HepG2 (cell line): Measurements from ENCODE around the gene CDKN1A. TPM values are rescaled to one million over a fixed set of nuclear protein-coding genes. Genes with fewer than 3 reads are reported as not detected.
A peak's percentile ranks its signal among the peaks of the same experiment; 100 is the strongest.

Source experiments
- ATAC-seq: fragments of 200-7000 bp; cut with Tn5 transposase; 3 replicates; pipeline ENCODE4 v1.9.1; 2020; ENCODE audit warnings: mild to moderate bottlenecking, moderate library complexity
- BruUV-seq: library from RNA; stranded (reverse); fragments of 400-500 nt; replicated peaks from 2 replicates; lab custom pipeline; 2021; lab: Mats Ljungman, UMichigan
- CTCF ChIA-PET: fragments of 300-600 bp; formaldehyde crosslinking; extraction: SDS; loops from one replicate; lab custom pipeline; 2021; ENCODE audit warnings: low total read pairs, inconsistent platforms, low intra/inter-chr PET ratio; lab: Yijun Ruan, JAX
- POLR2A ChIA-PET: fragments of 350-600 bp; sonication (Branson Sonifier 250); formaldehyde crosslinking; loops from one replicate; lab custom pipeline; 2020; ENCODE audit warnings: antibody characterized with exemption, inconsistent platforms; lab: Yijun Ruan, JAX
- DNase-seq: peaks from one replicate; pipeline ENCODE4 v3.0.0-alpha.2; 2015; ENCODE audit warnings: low spot score
- FAIRE-seq: peaks from 3 replicates; lab custom pipeline; 2011; peaks lifted over from hg19 to GRCh38; lab: Jason Lieb, UNC
- H2AFZ ChIP-seq: one replicate; pipeline ENCODE4 v1.6.1; 2011; ENCODE audit warnings: low read length, inconsistent platforms
- H3K27ac ChIP-seq: fragments of 300-600 bp; 3 replicates; pipeline ENCODE4 v1.8.0; 2011; ENCODE audit warnings: mixed run types, mild to moderate bottlenecking, mixed read lengths, low read length, inconsistent platforms; ENCODE audit not compliant: insufficient read depth; ENCODE audit errors: extremely low read length
- H3K27me3 ChIP-seq, 2 experiments: fragments of 200-600 bp in 1 of 2; 2 replicates in 1 of 2; 3 replicates in 1 of 2; pipeline versions ENCODE4 v1.6.0 to v1.8.0; 2011; ENCODE audit warnings: low read length in 2 of 2, mild to moderate bottlenecking in 2 of 2, moderate library complexity in 2 of 2, inconsistent platforms in 1 of 2; ENCODE audit not compliant: insufficient read depth in 2 of 2, control insufficient read depth in 1 of 2
- H3K36me3 ChIP-seq, 2 experiments: fragments of 200-600 bp in 1 of 2; replicated peaks in 1 of 2; 2 replicates in 1 of 2; 3 replicates in 1 of 2; pipeline versions ENCODE4 v1.5.1 to v1.8.0; 2011; ENCODE audit warnings: low read length in 2 of 2, inconsistent platforms in 1 of 2; ENCODE audit not compliant: insufficient read depth in 2 of 2, control insufficient read depth in 1 of 2
- H3K4me1 ChIP-seq: 2 replicates; pipeline ENCODE4 v1.5.1; 2012; ENCODE audit warnings: low read length, inconsistent platforms; ENCODE audit not compliant: insufficient read depth
- H3K4me2 ChIP-seq: 2 replicates; pipeline ENCODE4 v1.6.0; 2011; ENCODE audit warnings: low read depth, low read length, inconsistent platforms
- H3K4me3 ChIP-seq, 3 experiments: fragments of 200-600 bp in 1 of 3; sonication (generic), shearing (Covaris generic) in 1 of 3; replicated peaks in 1 of 3; 2 replicates each; pipeline ENCODE4 v1.5.1; 2011 to 2016; ENCODE audit warnings: low read length in 3 of 3, inconsistent platforms in 2 of 3, low read depth in 2 of 3, mild to moderate bottlenecking in 2 of 3, control low read depth in 1 of 3, mixed read lengths in 1 of 3; ENCODE audit not compliant: insufficient read depth in 1 of 3
- H3K79me2 ChIP-seq: one replicate; pipeline ENCODE4 v1.6.1; 2011; ENCODE audit warnings: low read length, inconsistent platforms; ENCODE audit not compliant: insufficient read depth
- H3K9ac ChIP-seq: 2 replicates; pipeline ENCODE4 v1.6.0; 2011; ENCODE audit warnings: mild to moderate bottlenecking, low read depth, low read length, inconsistent platforms; ENCODE audit not compliant: insufficient read depth
- H3K9me3 ChIP-seq: 2 replicates; pipeline ENCODE4 v1.5.1; 2012; ENCODE audit warnings: mild to moderate bottlenecking, low read length
- H4K20me1 ChIP-seq: 2 replicates; pipeline ENCODE4 v1.6.0; 2011; ENCODE audit warnings: inconsistent platforms, mild to moderate bottlenecking, low read length, moderate library complexity; ENCODE audit not compliant: insufficient read depth
- ATF6 ChIP-seq: sonication (generic); formaldehyde crosslinking; conservative IDR thresholded peaks from 2 replicates; pipeline ENCODE4 v1.4.0; 2020; ENCODE audit warnings: missing genetic modification reagents
- BCL3 ChIP-seq: sonication (generic); formaldehyde crosslinking; IDR thresholded peaks from 2 replicates; pipeline ENCODE4 v1.5.1; 2020; ENCODE audit warnings: mild to moderate bottlenecking, missing genetic modification reagents, moderate library complexity
- DZIP1 ChIP-seq: sonication (generic); formaldehyde crosslinking; IDR thresholded peaks from 2 replicates; pipeline ENCODE4 v1.5.0; 2020; ENCODE audit warnings: mild to moderate bottlenecking, missing genetic modification reagents
- HIVEP1 ChIP-seq: sonication (generic); formaldehyde crosslinking; IDR thresholded peaks from 2 replicates; pipeline ENCODE4 v1.4.0; 2020; ENCODE audit warnings: mild to moderate bottlenecking, missing genetic modification reagents
- KDM2A ChIP-seq: sonication (generic); formaldehyde crosslinking; IDR thresholded peaks from 2 replicates; pipeline ENCODE4 v1.4.0; 2020; ENCODE audit warnings: low read depth, missing genetic modification reagents, borderline replicate concordance
- KLF15 ChIP-seq: sonication (generic); formaldehyde crosslinking; IDR thresholded peaks from 2 replicates; pipeline ENCODE4 v1.8.1; 2023; ENCODE audit warnings: borderline replicate concordance, mild to moderate bottlenecking, inconsistent platforms, missing genetic modification reagents, mixed read lengths
- NKX3-1 ChIP-seq: sonication (generic); formaldehyde crosslinking; IDR thresholded peaks from 2 replicates; pipeline ENCODE4 v1.5.0; 2020; ENCODE audit warnings: missing genetic modification reagents
- PITX1 ChIP-seq: sonication (generic); formaldehyde crosslinking; IDR thresholded peaks from 2 replicates; pipeline ENCODE4 v1.5.1; 2020; ENCODE audit warnings: mild to moderate bottlenecking, missing genetic modification reagents
- PREB ChIP-seq: sonication (generic); formaldehyde crosslinking; IDR thresholded peaks from 2 replicates; pipeline ENCODE4 v1.4.0; 2020; ENCODE audit warnings: missing genetic modification reagents
- SP4 ChIP-seq: sonication (generic); formaldehyde crosslinking; IDR thresholded peaks from 2 replicates; pipeline ENCODE4 v1.8.1; 2023; ENCODE audit warnings: mild to moderate bottlenecking, missing genetic modification reagents
- ZFP91 ChIP-seq: sonication (generic); formaldehyde crosslinking; IDR thresholded peaks from 2 replicates; pipeline ENCODE4 v1.9.0; 2022; ENCODE audit warnings: missing genetic modification reagents, mild to moderate bottlenecking, borderline replicate concordance
- ZNF138 ChIP-seq: sonication (generic); formaldehyde crosslinking; IDR thresholded peaks from 2 replicates; pipeline ENCODE4 v1.5.0; 2020; ENCODE audit warnings: mild to moderate bottlenecking, low read depth, missing genetic modification reagents
- WGBS: methylation state at CpG from one replicate; pipeline ENCODE4 v1.1.6; 2017; ENCODE audit warnings: low lambda C conversion rate; 5-methylcytosine and 5-hydroxymethylcytosine counted together
- in situ Hi-C: cut with HindIII; loops from 2 replicates; pipeline ENCODE4 v1.10.0; 2017; ENCODE audit warnings: low pct_unique_long_range_greater_than_20kb; ENCODE audit not compliant: extremely low pct_ligation_motif_present
- intact Hi-C: fragments of 100-400 bp; cut with micrococcal nuclease; formaldehyde crosslinking; loops from one replicate; pipeline ENCODE4 v1.10.0; 2022; ENCODE audit not compliant: unreplicated experiment
- polyA plus RNA-seq, 8 experiments: library from polyadenylated mRNA; depleted of rRNA in 3 of 8; stranded (reverse) in 7 of 8; unstranded in 1 of 8; fragments of >200 nt; fragmentation: Illumina TruSeq in 4 of 8; extraction: Trizol in 4 of 8; gene quantifications; 2 replicates each; pipeline versions ENCODE4 v1.2.1 to v1.2.3, GENCODE V29; 2011 to 2016; ENCODE audit warnings: low read depth in 4 of 8, missing spikeins in 1 of 8, mixed read lengths in 1 of 8; ENCODE audit not compliant: insufficient read depth in 1 of 8
- total RNA-seq, 5 experiments: library from RNA; depleted of rRNA; stranded (reverse); fragments of >200 nt; fragmentation: Illumina TruSeq; extraction: Trizol; gene quantifications; 2 replicates each; pipeline ENCODE4 v1.2.3, GENCODE V29; 2016; ENCODE audit warnings: low read depth in 1 of 5

CDKN1A gene
- total and polyA plus RNA-seq, 2 of the 13 experiments (the other 11 are each of a cell fraction or from before 2014, with no cell fraction given), result 60.7 to 92.1 TPM

- Histone ChIP-seq H3K9me3 (no peaks in the 10 kb centered on the region), H4K20me1 (peaks cover 57% of the 10 kb centered on the region), H3K4me1 (peaks cover 77% of the 10 kb centered on the region), H3K79me2 (peaks cover 59% of the 10 kb centered on the region), H3K9ac (peak overlapping the region; percentile 95), H3K27ac (peak overlapping the region; percentile 92), H2AFZ (no peak overlapping the region), H3K4me2 (peak overlapping the region; percentile 97), H3K27me3 (peaks cover 0 to 6% of the 10 kb centered on the region in 2 experiments; a peak in 1 of 5 replicates), H3K4me3 (peak overlapping the region; percentile 73 to 99 (median 94)), H3K36me3 (peaks cover 11 to 21% of the 10 kb centered on the region in 2 experiments)
- FAIRE-seq (no peak), DNase-seq (peak; percentile 50), ATAC-seq (peak; percentile 44)
- BruUV-seq, result TSS peak; percentile 41
- intact Hi-C loops (loop anchor here (10.0 kb wide), 1 partner anchor 206 kb away; the partner anchor contains the start of gene C6orf89), in situ Hi-C loops (no loop called here)
- CTCF ChIA-PET, result interaction anchor here (0.9 to 3.6 kb wide), 2 partner anchors 36 to 56 kb away, joined by 4 to 39 read pairs; no protein-coding TSS in a partner anchor
- POLR2A ChIA-PET, result interaction anchor here (0.5 to 6.8 kb wide), 20 partner anchors 8 to 490 kb away, joined by 3 to 383 read pairs (median 6); partner anchors contain the start of genes PIM1 and PPIL1
- 2% methylated on average over 33 of the region's 61 CpGs for WGBS
- TF ChIP-seq DZIP1 (CRISPR knock-in tag) (peak; percentile 85; the same call in 1 of the 2 replicates), KLF15 (CRISPR knock-in tag) (peak; percentile 69; the same call in 1 of the 2 replicates), NKX3-1 (CRISPR knock-in tag) (peak; percentile 34; the same call in 1 of the 2 replicates), PITX1 (CRISPR knock-in tag) (peak; percentile 16), PREB (CRISPR knock-in tag) (no peak), ZNF138 (CRISPR knock-in tag) (peak; percentile 61; the same call in 1 of the 2 replicates), HIVEP1 (CRISPR knock-in tag) (0 out of 2 replicates have a peak, but pooled peaks have one; percentile 9), BCL3 (CRISPR knock-in tag) (no peak), KDM2A (CRISPR knock-in tag) (0 out of 2 replicates have a peak, but pooled peaks have one; percentile 6), SP4 (no peak), ATF6 (CRISPR knock-in tag) (no peak), ZFP91 (CRISPR knock-in tag) (peak; percentile 86)
Measured at GRCh38 chr6:36679043-36679833, 724 bp downstream of the CDKN1A start.
